Effector CD8-positive, alpha-beta T cell (primary cell): ENCODE data around the gene FOXA1.
"Not testable (repeated sequence)": the region's sequence is repeated elsewhere in the genome, so short reads cannot be mapped to it uniquely, and the experiment has no call there.

Experiments used
- DNase-seq: peaks from one replicate; lab custom pipeline; 2025; lab: John Stamatoyannopoulos, UW

FOXA1 gene

DNA sequence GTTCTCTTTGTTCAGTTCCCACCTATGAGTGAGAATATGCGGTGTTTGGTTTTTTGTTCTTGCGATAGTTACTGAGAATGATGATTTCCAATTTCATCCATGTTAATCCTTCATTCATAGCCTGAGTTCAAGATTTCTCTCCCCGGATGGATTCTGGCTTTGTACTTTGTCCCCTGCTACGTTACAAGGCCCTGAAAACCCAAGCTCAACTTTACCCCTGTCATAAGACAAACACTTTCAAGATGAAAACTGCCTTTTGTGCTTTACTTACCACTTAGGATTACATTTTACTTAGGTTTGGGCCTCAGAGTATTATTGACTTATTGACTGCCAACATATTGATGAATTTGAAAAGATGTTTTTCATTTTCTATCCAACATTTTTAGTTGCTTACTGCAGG is 36.3 kb downstream of the FOXA1 start:
- DNase-seq, result no peak

DNA sequence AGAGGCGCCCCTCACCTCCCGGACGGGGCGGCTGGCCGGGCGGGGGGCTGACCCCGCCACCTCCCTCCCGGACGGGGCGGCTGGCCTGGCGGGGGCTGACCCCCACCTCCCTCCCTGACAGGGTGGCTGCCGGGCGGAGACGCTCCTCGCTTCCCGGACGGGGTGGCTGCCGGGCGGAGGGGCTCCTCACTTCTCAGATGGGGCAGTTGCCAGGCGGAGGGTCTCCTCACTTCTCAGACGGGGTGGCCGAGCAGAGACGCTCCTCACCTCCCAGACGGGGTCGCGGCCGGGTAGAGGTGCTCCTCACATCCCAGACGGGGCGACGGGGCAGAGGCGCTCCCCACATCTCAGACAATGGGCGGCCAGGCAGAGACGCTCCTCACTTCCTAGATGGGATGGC is 39.5 kb downstream of the FOXA1 start:
- not testable (repeated sequence) for DNase-seq

DNA sequence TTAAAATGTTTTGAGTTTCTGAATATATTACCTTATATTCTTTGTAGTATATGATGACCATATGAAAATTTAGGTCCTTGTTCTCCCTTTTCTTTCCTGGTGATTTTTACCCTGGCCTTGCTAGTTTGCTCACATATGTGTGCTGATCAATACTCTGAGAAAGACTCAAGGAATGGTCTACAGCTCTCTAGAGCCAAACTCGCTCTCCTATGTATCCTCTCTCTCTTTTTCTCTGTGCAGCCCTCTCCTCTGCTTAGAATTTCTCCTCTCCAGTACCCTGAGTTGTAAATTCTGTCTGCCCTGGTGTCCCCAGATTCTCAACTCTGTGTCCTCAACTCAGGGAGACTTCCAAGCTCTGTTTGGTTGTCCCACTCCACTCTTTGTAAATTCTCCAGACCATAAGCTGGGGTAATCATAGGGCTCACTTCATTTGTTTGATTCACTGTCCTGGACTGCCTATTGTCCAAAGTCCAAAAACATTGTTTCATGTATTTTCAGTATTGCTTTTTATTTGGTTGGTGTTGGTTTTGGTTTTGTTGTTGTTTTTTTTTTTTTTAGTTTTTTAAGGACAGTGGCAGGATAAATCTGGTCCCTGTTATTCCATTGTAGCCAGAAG is 41.0 kb downstream of the FOXA1 start:
- DNase-seq, result no peak

DNA sequence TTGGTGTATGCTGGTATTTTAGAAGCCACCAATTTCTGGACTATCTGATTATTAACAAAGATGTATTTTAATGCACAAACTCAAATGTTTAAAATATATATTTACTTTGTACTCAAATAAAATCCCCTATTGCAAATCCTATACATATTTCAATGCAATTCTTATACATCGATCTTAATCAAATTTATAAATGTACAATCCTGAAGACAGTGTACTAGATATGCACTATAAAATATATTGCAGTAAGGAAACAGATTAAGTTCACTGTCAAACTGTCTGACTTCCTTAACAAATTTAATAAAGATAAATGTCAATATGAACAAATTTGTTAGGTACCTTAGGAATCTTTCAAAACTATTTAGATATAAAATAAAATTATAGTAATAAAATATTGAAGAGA is 43.9 kb downstream of the FOXA1 start:
- no peak for DNase-seq

DNA sequence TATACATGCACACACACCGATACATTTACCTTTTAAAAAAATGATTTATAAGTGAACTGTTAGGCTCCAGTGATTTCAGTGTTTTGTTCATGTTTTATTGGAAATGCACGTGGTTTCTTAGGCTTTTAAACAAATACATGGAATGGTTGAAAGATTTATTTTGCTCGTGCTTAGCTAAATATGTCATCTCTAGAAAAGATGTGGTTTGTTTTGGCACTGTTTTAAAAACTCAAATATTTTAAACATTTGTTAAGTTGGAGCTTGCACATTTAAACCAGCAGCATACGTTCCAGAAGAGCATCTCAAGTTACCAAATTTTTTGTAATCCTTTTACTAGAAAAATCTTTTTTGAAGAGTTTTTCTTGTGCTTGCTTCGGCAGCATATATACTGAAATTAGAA is 44.5 kb downstream of the FOXA1 start:
- no peak for DNase-seq

DNA sequence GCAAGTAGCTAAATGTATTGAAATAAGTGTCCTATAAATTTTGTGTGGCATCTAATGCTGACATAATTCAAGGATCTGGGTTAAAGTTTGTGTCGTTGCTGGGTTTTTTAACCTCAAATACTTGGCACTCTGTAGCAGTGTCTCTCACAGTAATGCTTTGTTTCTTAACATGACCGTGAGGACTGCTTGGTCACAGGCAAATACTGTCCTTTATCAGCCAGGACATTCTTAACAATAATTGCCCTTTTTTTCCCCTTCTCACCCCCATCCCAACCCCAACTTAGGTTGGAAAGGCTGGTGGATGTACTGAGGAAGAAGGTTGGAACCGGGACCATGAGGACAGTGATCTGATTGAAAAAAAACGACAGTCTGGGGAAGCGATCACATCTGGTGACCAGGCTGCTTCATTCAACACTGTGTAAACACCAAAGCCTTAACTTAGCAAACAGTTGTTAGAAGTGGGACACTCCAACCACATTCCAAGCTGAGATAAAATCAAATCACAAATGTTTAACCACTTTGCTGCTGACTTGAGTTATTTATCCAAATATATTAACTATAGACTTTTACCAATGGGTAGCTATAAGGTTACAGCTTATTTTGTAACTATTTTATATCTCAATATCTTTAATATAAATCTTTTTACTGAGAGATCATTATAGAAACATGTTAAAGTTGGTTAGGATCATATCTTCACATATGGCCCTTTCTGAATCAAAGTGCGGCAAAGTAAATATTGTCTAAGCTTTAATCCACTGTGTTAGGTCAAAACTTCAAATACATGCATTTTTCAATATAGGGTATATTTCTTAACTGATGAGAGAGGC is 48.2 kb downstream of the FOXA1 start:
- no peak for DNase-seq

DNA sequence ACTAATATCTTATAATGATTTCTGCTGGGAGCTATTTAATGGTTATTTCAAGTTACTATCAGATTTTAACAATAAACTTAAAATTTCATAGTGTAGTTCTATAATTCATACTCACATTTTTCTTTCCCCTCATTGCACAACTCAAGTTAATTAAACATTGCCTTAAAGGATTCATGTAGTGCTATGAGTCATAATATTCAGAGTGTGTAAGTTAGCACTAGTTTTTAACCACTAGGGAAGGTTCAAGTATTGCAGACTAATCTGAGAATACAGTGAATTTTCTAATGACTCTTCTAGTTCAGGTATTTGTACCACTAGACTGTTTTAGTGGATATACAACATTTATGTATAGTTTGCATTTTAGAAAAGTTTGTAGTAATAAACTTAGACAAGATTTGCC is 49.9 kb downstream of the FOXA1 start:
- no peak for DNase-seq

DNA sequence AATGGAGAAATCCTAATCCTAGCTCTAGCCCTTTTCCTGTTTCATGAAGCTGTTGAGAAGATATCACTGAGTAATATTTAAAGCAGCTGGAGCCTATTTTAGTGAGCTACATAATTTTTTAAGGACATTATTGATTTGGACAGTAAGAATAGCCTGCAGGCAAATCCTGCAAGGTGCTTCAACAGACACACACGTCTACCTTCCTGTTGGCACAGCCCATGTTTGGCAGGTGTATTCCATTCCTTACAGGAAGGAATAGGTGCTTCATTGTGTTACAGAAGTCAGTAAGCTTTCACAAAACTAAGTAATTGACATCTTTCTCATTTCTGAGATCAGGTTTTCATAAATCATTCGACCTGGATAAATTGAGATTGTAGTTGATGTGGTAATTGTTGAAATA is 50.6 kb downstream of the FOXA1 start:
- DNase-seq, result no peak

DNA sequence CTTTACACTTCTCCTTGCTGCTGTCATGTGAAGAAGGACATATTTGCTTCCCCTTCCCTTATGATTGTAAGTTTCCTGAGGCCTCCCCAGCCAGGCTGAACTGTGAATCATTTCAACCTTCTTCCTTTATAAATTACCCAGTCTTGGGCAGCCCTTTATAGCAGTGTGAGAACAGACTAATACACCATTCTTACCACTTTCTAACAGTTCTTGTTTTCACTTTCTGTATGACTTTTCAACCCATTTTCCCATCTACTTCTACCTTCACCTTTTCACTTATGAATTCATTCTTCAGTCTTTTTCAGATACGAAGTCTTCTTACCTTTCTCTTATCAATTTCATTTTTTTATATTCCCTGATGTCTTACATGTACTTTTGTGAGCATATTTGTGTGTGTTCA is 55.1 kb downstream of the FOXA1 start:
- no peak for DNase-seq
